SK-N-SH treated with all-trans-retinoic acid at 6 μM for 48 hours (cell line): ENCODE results near the gene MTFR1L.

ENCODE experiments used
- ARNTL ChIP-seq: fragments of 450-650 bp; formaldehyde crosslinking; IDR thresholded peaks from 2 replicates; pipeline ENCODE4 v1.5.0; 2020; ENCODE audit warnings: low read depth, mild to moderate bottlenecking, moderate library complexity, borderline replicate concordance
- BACH2 ChIP-seq: fragments of 250-450 bp; sonication (Bioruptor Pico); IDR thresholded peaks from 2 replicates; pipeline ENCODE4 v1.9.0; 2021; ENCODE audit warnings: mild to moderate bottlenecking, borderline replicate concordance
- ESRRG ChIP-seq: fragments of 250-450 bp; sonication (Bioruptor Pico); IDR thresholded peaks from 2 replicates; pipeline ENCODE4 v1.6.1; 2021; ENCODE audit warnings: mild to moderate bottlenecking
- ISL1 ChIP-seq: fragments of 250-450 bp; sonication (Bioruptor Pico); IDR thresholded peaks from 2 replicates; pipeline ENCODE4 v2.1.2; 2022; ENCODE audit warnings: mild to moderate bottlenecking, moderate library complexity
- SNAI2 ChIP-seq: fragments of 250-450 bp; sonication (Bioruptor Pico); IDR thresholded peaks from 2 replicates; pipeline ENCODE4 v1.5.0; 2020; ENCODE audit warnings: mild to moderate bottlenecking, moderate library complexity
- ZFP3 ChIP-seq: fragments of 250-450 bp; sonication (Bioruptor Pico); IDR thresholded peaks from 2 replicates; pipeline ENCODE4 v1.5.0; 2020; ENCODE audit warnings: mild to moderate bottlenecking, moderate library complexity
- ZFP30 ChIP-seq: fragments of 450-650 bp; formaldehyde crosslinking; IDR thresholded peaks from 2 replicates; pipeline ENCODE4 v1.5.0; 2022; ENCODE audit warnings: mild to moderate bottlenecking, moderate library complexity
- ZNF70 ChIP-seq: fragments of 450-650 bp; formaldehyde crosslinking; IDR thresholded peaks from 2 replicates; pipeline ENCODE4 v1.5.0; 2020; ENCODE audit warnings: mild to moderate bottlenecking, moderate library complexity
- TF ChIP-seq, protein P1 (sequence below): fragments of 250-450 bp; sonication (Bioruptor Pico); IDR thresholded peaks from 2 replicates; pipeline ENCODE4 v1.5.0; 2020; ENCODE audit warnings: mild to moderate bottlenecking, moderate library complexity

DNA sequence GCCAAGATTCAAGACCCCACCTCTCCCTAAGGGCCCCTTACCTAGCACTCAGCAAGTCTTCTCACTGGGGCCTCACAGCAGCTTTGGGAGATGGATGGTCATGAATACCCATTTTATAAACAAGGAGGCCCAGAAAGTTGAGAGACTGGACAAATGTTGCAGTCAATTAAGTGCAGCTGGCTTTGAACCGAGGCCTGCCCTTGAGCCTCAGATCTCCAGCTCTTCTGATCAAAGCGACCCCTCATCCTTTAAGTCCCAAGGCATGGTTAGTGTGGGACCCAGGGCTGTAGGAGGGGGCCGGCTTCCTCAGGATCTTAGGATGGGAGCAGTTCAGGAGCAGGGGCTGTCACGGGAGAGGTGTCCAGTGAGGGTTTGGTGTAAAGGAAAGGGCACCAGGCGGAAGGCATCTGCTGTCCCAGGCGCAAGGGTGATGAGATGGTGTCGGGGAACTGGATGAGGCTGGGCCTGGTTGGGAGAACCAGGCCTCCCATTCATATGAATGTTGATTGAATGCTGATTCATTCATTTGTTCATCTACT, 5.1 kb upstream of the MTFR1L start:
- TF ChIP-seq SNAI2 (CRISPR knock-in tag) (no peak), ZNF70 (CRISPR knock-in tag) (no peak), BACH2 (no peak), ZFP30 (CRISPR knock-in tag) (no peak), ZFP3 (CRISPR knock-in tag) (no peak), ESRRG (CRISPR knock-in tag) (no peak), ARNTL (CRISPR knock-in tag) (no peak), ISL1 (CRISPR knock-in tag) (no peak)
- TF ChIP-seq, protein P1, sequence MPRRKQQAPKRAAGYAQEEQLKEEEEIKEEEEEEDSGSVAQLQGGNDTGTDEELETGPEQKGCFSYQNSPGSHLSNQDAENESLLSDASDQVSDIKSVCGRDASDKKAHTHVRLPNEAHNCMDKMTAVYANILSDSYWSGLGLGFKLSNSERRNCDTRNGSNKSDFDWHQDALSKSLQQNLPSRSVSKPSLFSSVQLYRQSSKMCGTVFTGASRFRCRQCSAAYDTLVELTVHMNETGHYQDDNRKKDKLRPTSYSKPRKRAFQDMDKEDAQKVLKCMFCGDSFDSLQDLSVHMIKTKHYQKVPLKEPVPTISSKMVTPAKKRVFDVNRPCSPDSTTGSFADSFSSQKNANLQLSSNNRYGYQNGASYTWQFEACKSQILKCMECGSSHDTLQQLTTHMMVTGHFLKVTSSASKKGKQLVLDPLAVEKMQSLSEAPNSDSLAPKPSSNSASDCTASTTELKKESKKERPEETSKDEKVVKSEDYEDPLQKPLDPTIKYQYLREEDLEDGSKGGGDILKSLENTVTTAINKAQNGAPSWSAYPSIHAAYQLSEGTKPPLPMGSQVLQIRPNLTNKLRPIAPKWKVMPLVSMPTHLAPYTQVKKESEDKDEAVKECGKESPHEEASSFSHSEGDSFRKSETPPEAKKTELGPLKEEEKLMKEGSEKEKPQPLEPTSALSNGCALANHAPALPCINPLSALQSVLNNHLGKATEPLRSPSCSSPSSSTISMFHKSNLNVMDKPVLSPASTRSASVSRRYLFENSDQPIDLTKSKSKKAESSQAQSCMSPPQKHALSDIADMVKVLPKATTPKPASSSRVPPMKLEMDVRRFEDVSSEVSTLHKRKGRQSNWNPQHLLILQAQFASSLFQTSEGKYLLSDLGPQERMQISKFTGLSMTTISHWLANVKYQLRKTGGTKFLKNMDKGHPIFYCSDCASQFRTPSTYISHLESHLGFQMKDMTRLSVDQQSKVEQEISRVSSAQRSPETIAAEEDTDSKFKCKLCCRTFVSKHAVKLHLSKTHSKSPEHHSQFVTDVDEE (CRISPR knock-in tag): no peak
